NCI-H2196 treated with DMSO at 0.1 percent for 48 hours (cell line): ENCODE data around the gene TMEM165.
A peak's percentile ranks its signal among the peaks of the same experiment; 100 is the strongest.
"Not testable (repeated sequence)": the region's sequence is repeated elsewhere in the genome, so short reads cannot be mapped to it uniquely, and the experiment has no call there.

Experiments
- DNase-seq: peaks from one replicate; lab custom pipeline; 2025; ENCODE audit not compliant: unreplicated experiment; lab: John Stamatoyannopoulos, UW

TMEM165 gene

GRCh38 chr4:55395529-55396307 lies at the start of gene TMEM165:
Gene TMEM165, plus strand, starts transcription at chr4:55395957. Its CDS starts 233 bp downstream, at chr4:55396190.
- peak; percentile 47 for DNase-seq

DNA sequence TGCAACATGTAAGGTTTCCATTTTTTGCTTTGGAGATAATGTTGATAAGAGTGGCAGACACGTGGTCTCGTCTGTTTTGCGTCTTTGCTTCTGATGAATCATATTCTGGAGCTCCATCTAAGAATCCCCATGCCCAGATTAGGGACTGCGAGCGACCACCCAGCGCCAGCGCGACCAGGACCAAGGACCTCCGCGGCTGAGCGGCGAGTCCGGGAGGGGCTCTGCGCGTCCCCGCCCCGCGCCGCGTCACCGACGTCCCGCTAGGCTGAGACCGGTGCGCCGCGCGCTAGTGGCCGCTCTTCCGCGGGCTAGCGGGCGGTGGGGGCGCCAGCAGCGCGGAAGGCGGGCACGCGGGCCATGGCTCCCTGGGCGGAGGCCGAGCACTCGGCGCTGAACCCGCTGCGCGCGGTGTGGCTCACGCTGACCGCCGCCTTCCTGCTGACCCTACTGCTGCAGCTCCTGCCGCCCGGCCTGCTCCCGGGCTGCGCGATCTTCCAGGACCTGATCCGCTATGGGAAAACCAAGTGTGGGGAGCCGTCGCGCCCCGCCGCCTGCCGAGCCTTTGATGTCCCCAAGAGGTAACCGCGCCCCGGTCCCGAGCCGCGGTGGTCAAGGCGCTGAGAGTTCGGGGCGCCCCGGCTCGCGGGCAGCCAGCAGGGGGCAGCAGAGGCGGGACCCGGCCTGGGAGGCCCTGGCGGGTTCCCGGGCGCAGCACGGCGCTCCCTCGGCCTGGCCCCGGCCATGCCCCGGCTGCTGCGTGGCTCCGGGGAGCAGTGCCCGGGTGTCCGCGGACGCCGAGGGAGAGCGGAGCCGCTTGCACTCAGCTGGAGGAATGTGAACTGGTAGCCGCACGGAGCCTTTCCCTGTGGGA lies 49.5 kb upstream of the TMEM165 start, which contains the start of gene SRD5A3:
Gene SRD5A3, plus strand, starts transcription at position 263 of the 871 bp plus-strand sequence. Its CDS starts 95 bp downstream, at position 358.
- peak; percentile 42 for DNase-seq

- DNase-seq: no peak
These were observed 48.9 kb upstream of the TMEM165 start for GRCh38 chr4:55346851-55347255.

DNA sequence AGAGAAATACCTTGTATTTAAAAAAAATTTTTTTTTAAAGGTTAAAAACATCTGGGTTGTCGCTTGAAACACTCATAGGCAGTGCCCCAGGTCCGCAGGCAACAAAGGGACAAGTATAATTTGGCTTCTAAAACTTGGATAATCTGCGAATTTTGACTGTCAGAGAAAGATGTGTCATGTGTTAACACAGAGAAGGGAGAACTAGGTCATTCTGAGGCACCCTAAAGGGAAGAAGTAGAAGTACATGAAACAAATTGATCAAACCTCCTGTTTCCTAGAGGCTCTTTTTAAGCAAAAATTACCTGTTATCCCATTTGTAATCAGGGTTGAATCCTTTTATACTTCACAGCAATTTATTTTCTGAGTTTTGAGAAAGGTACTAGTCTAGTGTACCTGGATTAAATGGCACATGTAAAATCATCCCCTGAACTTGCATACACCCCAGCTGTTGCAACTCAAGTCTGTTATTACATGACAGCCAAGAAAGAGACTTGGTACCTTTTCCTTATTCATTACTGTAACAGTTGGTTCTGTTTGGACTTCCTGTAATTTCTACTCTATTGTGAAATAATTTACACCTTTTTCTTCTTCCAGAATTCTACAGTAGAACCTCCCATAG lies 48.0 kb upstream of the TMEM165 start:
- no peak for DNase-seq

GRCh38 chr4:55348466-55348865 lies 47.3 kb upstream of the TMEM165 start:
- DNase-seq: no peak

- not testable (repeated sequence) for DNase-seq
These were observed 44.9 kb upstream of the TMEM165 start for GRCh38 chr4:55350870-55351269.

- no peak for DNase-seq
These were observed 43.9 kb upstream of the TMEM165 start for GRCh38 chr4:55351824-55352223.

- no peak for DNase-seq
These were observed 43.0 kb upstream of the TMEM165 start for GRCh38 chr4:55352726-55353125.

DNA sequence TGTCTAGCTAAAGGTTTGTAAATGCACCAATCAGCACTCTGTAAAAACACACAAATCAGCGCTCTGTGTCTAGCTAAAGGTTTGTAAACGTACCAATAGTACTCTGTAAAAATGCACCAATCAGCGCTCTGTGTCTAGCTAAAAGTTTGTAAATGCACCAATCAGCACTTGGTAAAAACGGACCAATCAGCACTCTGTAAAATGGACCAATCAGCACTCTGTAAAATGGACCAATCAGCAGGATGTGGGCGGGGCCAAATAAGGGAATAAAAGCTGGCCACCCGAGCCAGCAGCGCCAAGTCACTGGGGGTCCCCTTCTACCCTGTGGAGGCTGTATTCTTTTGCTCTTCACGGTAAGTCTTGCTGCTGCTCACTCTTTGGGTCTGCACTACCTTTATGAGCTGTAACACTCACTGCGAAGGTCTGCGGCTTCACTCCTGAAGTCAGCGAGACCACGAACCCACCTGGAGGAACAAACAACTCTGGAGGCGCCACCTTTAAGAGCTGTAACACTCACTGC lies 42.5 kb upstream of the TMEM165 start:
- not testable (repeated sequence) for DNase-seq

GRCh38 chr4:55354648-55355047 lies 41.1 kb upstream of the TMEM165 start:
- no peak for DNase-seq

DNA sequence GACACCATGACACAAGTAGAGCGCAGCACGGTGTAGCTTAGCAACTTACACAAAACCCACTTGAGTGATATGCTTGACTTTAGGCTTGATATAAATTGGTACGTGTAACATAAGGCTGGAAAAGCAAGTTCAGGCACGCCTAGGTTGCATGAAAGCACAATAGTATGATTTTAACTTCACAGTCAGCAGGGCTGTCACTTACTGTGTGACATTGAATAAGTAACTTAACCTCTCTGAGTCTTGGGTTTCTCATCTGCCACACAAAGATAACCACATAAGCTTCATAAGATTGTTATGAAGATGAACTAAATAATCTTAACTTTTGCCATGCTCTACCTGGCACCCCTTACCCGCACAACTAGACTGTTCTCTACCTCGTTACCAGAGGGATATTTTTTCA lies 40.2 kb upstream of the TMEM165 start:
- no peak for DNase-seq

- no peak for DNase-seq
These were observed 38.7 kb upstream of the TMEM165 start for GRCh38 chr4:55356991-55357461.

- DNase-seq: no peak
These were observed 37.5 kb upstream of the TMEM165 start for GRCh38 chr4:55358246-55358645.

- DNase-seq: no peak
These were observed 37.1 kb upstream of the TMEM165 start for GRCh38 chr4:55358668-55359067.

DNA sequence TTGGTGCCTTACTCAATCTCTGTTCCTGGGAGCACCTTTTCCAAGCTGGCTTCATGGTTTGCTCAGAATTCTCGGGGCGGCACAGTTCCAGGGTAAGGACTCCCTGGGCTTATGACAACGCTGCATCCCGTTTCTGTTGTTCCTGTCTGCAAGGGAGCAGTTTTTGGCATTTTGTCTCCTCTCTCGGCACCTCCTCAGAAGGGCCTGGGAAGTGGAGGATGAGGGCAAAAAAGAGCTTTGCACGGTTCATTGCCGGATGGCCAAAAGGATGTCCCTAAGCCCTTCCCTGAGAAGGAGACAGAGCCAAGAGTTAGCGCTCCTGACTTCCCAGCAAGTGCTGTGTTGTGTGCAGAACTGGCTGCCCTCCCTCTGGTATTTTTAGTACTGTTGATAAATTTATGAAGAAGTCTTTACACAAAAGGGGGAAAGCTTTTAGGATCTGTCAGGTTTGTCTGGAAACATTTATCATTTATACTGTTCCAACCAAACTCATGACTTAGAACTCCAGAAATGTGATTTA lies 36.3 kb upstream of the TMEM165 start:
- no peak for DNase-seq

- DNase-seq: not testable (repeated sequence)
These were observed 32.8 kb upstream of the TMEM165 start for GRCh38 chr4:55362938-55363337.

- no peak for DNase-seq
These were observed 31.9 kb upstream of the TMEM165 start for GRCh38 chr4:55363691-55364351.

DNA sequence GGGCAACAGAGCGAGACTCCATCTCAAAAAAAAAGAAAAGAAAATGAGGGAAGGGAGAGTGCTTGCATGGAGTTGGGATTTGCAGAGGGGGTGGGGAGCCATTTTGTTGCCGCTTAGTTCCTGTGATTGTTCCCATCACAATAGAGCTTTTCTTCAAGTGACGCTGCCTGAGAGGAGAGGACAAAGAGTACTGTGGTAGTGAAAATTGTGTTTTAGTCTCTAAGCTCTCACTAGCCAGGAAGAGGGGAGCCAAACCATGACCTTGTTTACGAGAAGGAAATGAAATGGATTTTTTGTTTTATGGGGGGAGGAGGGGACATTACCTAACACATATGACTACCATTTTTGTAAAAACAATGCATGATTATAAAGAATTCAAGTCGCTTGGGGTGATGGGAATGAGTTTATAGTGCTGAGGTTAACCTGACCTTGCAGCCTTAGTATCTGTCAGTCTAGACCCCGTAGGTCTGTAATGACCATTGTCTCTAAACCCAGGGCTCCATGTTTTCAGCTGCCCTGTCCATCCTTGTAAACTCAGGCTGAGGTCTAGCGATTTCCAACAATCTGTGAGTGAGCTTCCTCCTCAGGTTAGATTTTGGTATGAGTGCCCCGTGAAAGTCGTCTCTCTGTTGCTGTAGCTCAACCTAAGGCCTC lies 30.9 kb upstream of the TMEM165 start:
- no peak for DNase-seq

GRCh38 chr4:55365345-55365728 lies 30.4 kb upstream of the TMEM165 start:
- no peak for DNase-seq

GRCh38 chr4:55366621-55367020 lies 29.1 kb upstream of the TMEM165 start:
- no peak for DNase-seq
